ENCODE measurements around the gene THADA.

The THADA gene

GRCh38 chr2:43372416-43373081 is 223.3 kb downstream of the THADA start:
- no peak for DNase-seq

GRCh38 chr2:43370705-43371104 is 225.1 kb downstream of the THADA start:
- no peak for DNase-seq

- DNase-seq = no peak
Observed at GRCh38 chr2:43370146-43370545, 225.7 kb downstream of the THADA start.

- DNase-seq = no peak
Observed at GRCh38 chr2:43368483-43369385, 227.1 kb downstream of the THADA start.

- no peak for DNase-seq
Observed at GRCh38 chr2:43367012-43367782, 228.6 kb downstream of the THADA start.

GRCh38 chr2:43363120-43363519 is 232.7 kb downstream of the THADA start:
- no peak for DNase-seq

- no peak for DNase-seq
Observed at GRCh38 chr2:43361286-43361685, 234.6 kb downstream of the THADA start.

- DNase-seq = no peak
Observed at GRCh38 chr2:43360137-43360536, 235.7 kb downstream of the THADA start.

GRCh38 chr2:43358410-43359201 is 237.2 kb downstream of the THADA start:
- DNase-seq = no peak

GRCh38 chr2:43356774-43357173 is 239.1 kb downstream of the THADA start:
- DNase-seq = no peak

GRCh38 chr2:43355399-43355798 is 240.4 kb downstream of the THADA start:
- DNase-seq = no peak

GRCh38 chr2:43349904-43350303 is 245.9 kb downstream of the THADA start:
- DNase-seq = no peak

- DNase-seq = no peak
Observed at GRCh38 chr2:43348908-43349661, 246.8 kb downstream of the THADA start.

- DNase-seq = no peak
Observed at GRCh38 chr2:43347746-43348145, 248.1 kb downstream of the THADA start.

GRCh38 chr2:43346602-43347567 is 249.0 kb downstream of the THADA start:
- DNase-seq = no peak

GRCh38 chr2:43345872-43346271 is 250.0 kb downstream of the THADA start:
- DNase-seq = no peak

GRCh38 chr2:43345391-43345813 is 250.4 kb downstream of the THADA start:
- DNase-seq = no peak

GRCh38 chr2:43344868-43345373 is 250.9 kb downstream of the THADA start:
- no peak for DNase-seq

- DNase-seq = no peak
Observed at GRCh38 chr2:43343573-43344304, 252.1 kb downstream of the THADA start.

Measured in T-helper 9 cell (primary cell).